ENCODE data around the gene MOV10L1.
A peak's percentile ranks its signal among the peaks of the same experiment; 100 is the strongest.

Gene MOV10L1

DNA sequence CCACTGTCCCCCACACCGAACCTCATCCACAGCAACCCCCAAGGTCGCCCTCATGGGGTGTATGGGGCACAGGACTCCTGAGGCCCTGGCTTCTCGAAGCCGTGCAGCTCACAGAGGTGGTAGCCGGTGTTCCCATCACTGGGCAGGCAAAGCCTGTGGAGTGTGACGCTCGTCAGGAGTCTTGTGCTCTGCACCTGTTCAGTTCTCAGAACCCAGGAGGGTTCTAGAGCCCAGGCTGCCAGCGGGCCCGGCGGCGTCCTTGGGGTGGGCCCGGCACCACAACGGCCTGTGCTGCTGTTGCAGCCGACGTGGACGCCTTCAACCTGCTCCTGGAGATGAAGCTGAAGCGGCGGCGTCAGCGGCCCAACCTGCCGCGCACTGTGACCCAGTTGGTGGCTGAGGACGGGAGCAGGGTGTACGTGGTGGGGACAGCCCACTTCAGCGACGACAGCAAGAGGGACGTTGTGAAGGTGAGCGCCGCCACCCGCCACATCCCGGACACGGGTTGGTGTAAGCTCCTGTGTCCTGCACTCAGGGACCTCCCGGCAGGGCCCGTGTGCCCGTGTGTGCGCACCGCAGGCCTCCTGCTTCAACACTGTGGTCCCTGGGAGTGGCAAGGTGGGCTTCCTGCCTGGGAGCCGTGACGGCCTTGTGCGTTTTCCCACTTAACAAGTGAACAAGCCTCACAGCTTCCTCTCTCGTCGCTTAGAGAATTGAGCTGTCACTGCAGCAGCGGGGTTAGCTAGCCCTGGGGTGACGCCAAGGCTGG is 104.4 kb downstream of the MOV10L1 start:
- H3K4me3 ChIP-seq (ENCODE audit: low read depth, low read length) = no peak overlapping the region
- H3K27me3 ChIP-seq (ENCODE audit: insufficient read depth, low read depth, severe bottlenecking) = no peaks in the 10 kb centered on the region
- H3K36me3 ChIP-seq = peaks cover 32% of the 10 kb centered on the region
- TF ChIP-seq, protein P1, sequence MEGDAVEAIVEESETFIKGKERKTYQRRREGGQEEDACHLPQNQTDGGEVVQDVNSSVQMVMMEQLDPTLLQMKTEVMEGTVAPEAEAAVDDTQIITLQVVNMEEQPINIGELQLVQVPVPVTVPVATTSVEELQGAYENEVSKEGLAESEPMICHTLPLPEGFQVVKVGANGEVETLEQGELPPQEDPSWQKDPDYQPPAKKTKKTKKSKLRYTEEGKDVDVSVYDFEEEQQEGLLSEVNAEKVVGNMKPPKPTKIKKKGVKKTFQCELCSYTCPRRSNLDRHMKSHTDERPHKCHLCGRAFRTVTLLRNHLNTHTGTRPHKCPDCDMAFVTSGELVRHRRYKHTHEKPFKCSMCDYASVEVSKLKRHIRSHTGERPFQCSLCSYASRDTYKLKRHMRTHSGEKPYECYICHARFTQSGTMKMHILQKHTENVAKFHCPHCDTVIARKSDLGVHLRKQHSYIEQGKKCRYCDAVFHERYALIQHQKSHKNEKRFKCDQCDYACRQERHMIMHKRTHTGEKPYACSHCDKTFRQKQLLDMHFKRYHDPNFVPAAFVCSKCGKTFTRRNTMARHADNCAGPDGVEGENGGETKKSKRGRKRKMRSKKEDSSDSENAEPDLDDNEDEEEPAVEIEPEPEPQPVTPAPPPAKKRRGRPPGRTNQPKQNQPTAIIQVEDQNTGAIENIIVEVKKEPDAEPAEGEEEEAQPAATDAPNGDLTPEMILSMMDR (IDR thresholded peaks at IDR 0.05; ENCODE audit: low read depth, low read length) = no peak
- DNase-seq = no peak
- H3K27ac ChIP-seq = no peak overlapping the region
- no peaks in the 10 kb centered on the region for H3K9me3 ChIP-seq (ENCODE audit: severe bottlenecking)

DNA sequence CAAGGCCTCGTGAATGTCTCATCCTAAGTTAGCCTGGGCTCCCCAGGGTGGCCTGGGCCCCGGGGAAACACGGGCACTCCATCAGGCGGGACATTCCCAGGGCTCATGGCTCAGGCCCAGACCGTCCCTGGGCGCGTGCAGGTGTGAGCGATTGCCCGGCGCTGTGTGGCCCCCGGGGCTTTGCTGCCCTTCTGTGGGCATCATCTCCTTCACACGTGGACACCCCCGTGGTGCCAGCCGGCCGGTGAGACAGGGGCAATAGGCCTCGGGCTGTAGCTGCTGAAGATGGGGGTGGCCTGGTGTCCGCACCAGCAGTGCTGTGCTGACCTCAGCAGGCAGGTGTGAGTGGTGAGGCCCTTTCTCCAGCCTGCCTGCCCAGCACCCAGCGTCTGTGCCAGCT is 106.5 kb downstream of the MOV10L1 start:
- H3K4me3 ChIP-seq (ENCODE audit: low read depth, low read length) = no peak overlapping the region
- TF ChIP-seq, protein P1 (IDR thresholded peaks at IDR 0.05; ENCODE audit: low read depth, low read length) = no peak
- H3K27ac ChIP-seq = no peak overlapping the region
- peaks cover 35% of the 10 kb centered on the region for H3K36me3 ChIP-seq
- no peak for DNase-seq
- H3K9me3 ChIP-seq (ENCODE audit: severe bottlenecking) = no peaks in the 10 kb centered on the region
- H3K27me3 ChIP-seq (ENCODE audit: insufficient read depth, low read depth, severe bottlenecking) = no peaks in the 10 kb centered on the region

DNA sequence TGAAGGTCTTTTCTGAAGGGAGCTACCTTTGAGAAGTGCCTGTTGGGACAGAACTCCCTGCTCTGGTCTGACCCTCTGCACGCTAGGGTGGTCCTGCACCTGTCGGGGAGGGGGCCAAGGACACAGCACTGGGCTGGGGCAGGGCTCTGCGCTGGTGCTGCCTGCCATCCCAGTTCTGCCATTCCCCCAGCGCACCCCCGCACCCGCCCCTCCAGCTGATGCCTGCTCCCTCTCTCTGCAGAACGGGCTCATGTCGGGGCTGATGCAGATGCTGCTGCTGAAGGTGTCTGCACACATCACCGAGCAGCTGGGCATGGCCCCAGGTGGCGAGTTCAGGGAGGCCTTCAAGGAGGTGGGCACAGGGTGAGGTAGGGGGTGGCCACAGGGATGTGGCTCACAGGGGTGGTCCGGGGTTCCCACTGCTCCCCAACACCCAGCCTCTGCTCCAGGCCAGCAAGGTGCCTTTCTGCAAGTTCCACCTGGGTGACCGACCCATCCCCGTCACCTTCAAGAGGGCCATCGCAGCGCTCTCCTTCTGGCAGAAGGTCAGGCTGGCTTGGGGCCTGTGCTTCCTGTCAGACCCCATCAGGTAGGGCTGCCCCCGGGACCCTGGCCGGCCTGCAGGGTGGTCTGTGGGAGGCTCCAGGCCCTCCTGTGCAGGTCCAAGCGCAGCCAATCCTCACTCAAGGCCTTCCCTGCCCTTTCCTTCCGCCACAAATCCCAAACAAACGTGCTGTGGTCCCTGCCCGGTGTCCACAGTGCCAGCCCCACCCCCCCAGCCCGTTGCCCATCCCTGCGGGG is 107.4 kb downstream of the MOV10L1 start:
- Histone ChIP-seq H3K27me3 (ENCODE audit: insufficient read depth, low read depth, severe bottlenecking) (no peaks in the 10 kb centered on the region), H3K27ac (no peak overlapping the region), H3K9me3 (ENCODE audit: severe bottlenecking) (no peaks in the 10 kb centered on the region), H3K36me3 (peaks cover 35% of the 10 kb centered on the region), H3K4me3 (ENCODE audit: low read depth, low read length) (no peak overlapping the region)
- no peak for DNase-seq
- TF ChIP-seq, protein P1 (IDR thresholded peaks at IDR 0.05; ENCODE audit: low read depth, low read length) = no peak

DNA sequence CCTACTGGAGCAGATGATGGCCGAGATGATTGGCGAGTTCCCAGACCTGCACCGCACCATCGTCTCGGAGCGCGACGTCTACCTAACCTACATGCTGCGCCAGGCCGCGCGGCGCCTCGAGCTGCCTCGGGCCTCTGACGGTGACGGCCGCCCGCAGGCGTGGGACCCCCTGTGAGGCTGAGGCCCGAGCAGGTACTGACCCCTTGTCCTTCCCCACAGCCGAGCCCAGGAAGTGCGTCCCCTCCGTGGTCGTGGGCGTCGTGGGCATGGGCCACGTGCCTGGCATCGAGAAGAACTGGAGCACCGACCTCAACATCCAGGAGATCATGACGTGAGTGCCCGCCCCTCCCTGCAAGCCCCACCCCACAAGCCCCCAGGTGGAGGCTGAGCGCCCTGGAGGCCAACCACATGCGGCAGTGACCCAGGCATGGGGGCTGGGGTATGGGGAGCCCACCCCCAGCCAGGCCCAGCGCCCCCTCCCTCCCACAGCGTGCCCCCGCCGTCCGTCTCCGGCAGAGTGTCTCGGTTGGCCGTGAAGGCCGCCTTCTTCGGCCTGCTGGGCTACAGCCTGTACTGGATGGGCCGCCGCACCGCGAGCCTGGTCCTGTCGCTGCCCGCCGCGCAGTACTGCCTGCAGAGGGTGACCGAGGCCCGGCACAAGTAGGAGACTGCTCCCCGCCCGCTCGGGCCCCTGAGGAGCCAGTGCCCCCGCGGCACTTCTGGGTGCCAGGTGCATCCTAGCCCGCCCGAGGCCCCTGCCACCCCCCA is 108.2 kb downstream of the MOV10L1 start:
- TF ChIP-seq, protein P1 (IDR thresholded peaks at IDR 0.05; ENCODE audit: low read depth, low read length) = no peak
- Histone ChIP-seq H3K9me3 (ENCODE audit: severe bottlenecking) (no peaks in the 10 kb centered on the region), H3K4me3 (ENCODE audit: low read depth, low read length) (no peak overlapping the region), H3K36me3 (peaks cover 41% of the 10 kb centered on the region), H3K27me3 (ENCODE audit: insufficient read depth, low read depth, severe bottlenecking) (no peaks in the 10 kb centered on the region), H3K27ac (no peak overlapping the region)
- no peak for DNase-seq

DNA sequence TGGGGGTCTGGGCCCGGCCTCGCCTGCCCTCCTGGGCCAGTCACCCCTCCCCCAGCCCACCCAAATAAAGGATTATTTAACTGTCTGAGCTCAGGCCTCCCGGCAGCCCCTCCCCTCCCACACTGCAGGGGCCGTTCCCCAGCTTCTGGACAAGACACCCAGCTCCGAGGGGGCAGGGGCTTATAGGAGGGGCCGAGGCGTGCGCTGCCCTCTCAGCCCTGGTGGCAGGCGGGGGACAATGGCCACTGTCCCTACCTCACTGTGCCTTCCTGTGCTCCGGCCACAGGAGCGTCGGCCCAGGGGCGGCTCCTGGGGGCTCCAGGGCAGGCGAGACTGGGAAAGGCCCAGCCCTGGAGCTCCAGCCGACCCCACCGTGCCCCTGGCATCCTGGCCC is 108.8 kb downstream of the MOV10L1 start:
- H3K4me3 ChIP-seq (ENCODE audit: low read depth, low read length) = no peak overlapping the region
- TF ChIP-seq, protein P1 (IDR thresholded peaks at IDR 0.05; ENCODE audit: low read depth, low read length) = no peak
- H3K36me3 ChIP-seq = peaks cover 47% of the 10 kb centered on the region
- H3K27ac ChIP-seq = peak overlapping the region; percentile 24; the same call in 1 of the 2 replicates
- no peak for DNase-seq
- H3K27me3 ChIP-seq (ENCODE audit: insufficient read depth, low read depth, severe bottlenecking) = no peaks in the 10 kb centered on the region
- H3K9me3 ChIP-seq (ENCODE audit: severe bottlenecking) = no peaks in the 10 kb centered on the region
